Adipocyte (in vitro differentiated cells): ENCODE data around the gene RNF213.

Experiments
- DNase-seq: peaks from one replicate; pipeline ENCODE4 v3.0.0-alpha.2; 2015; ENCODE audit warnings: low read depth
- H3K27me3 ChIP-seq: replicated peaks from 2 replicates; pipeline ENCODE4 v1.7.0; 2013; ENCODE audit warnings: mild to moderate bottlenecking, low read length, moderate library complexity; ENCODE audit not compliant: control insufficient read depth, insufficient read depth
- H3K36me3 ChIP-seq: 2 replicates; pipeline ENCODE4 v1.7.0; 2013; ENCODE audit warnings: low read length, mild to moderate bottlenecking, moderate library complexity; ENCODE audit not compliant: control insufficient read depth, insufficient read depth, severe bottlenecking
- H3K4me1 ChIP-seq: 2 replicates; pipeline ENCODE4 v1.7.0; 2013; ENCODE audit warnings: mild to moderate bottlenecking, low read length, moderate library complexity; ENCODE audit not compliant: control insufficient read depth, insufficient read depth
- H3K4me3 ChIP-seq: 2 replicates; pipeline ENCODE4 v1.7.0; 2013; ENCODE audit warnings: mild to moderate bottlenecking, low read length, moderate library complexity
- H3K9ac ChIP-seq: 2 replicates; pipeline ENCODE4 v1.7.0; 2013; ENCODE audit warnings: mild to moderate bottlenecking, low read length, moderate library complexity
- H3K9me3 ChIP-seq: 2 replicates; pipeline ENCODE4 v1.7.0; 2013; ENCODE audit warnings: mild to moderate bottlenecking, low read length, moderate library complexity; ENCODE audit not compliant: control insufficient read depth

Gene RNF213

DNA sequence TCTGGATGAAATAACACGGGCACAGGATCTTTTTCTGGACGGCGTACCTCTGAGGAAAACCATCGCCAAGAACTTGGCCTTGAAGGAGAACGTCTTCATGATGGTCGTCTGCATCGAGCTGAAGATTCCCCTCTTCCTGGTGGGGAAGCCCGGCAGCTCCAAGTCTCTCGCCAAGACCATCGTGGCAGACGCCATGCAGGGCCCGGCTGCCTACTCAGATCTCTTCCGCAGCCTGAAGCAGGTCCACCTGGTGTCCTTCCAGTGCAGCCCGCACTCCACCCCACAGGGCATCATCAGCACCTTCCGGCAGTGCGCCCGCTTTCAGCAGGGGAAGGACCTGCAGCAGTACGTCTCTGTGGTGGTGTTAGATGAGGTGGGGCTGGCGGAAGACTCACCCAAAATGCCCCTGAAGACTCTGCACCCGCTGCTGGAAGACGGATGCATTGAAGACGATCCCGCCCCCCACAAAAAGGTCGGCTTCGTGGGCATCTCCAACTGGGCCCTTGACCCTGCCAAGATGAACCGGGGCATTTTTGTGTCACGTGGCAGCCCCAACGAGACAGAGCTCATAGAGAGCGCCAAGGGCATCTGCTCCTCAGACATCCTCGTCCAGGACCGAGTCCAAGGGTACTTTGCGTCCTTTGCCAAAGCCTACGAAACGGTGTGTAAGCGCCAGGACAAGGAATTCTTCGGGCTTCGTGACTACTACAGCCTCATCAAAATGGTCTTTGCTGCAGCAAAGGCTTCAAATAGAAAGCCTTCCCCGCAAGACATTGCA, 86.0 kb downstream of the RNF213 start:
- H3K27me3 ChIP-seq = no peaks in the 10 kb centered on the region
- no peak for DNase-seq
- peaks cover 95% of the 10 kb centered on the region for H3K36me3 ChIP-seq
- no peak overlapping the region for H3K4me3 ChIP-seq
- H3K9ac ChIP-seq = no peak overlapping the region
- H3K4me1 ChIP-seq = no peaks in the 10 kb centered on the region
- H3K9me3 ChIP-seq = no peaks in the 10 kb centered on the region

DNA sequence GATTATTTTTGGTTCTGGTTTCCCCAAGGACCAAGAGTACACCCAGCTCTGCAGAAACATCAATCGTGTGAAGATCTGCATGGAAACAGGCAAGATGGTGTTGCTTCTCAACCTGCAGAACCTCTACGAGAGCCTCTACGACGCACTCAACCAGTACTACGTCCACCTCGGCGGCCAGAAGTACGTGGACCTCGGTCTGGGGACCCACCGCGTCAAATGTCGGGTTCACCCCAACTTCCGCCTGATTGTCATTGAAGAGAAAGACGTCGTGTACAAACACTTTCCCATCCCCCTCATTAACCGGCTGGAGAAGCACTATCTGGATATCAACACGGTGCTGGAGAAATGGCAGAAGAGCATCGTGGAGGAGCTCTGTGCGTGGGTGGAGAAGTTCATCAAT, 86.9 kb downstream of the RNF213 start:
- Histone ChIP-seq H3K36me3 (peaks cover 98% of the 10 kb centered on the region), H3K4me1 (no peaks in the 10 kb centered on the region), H3K9ac (no peak overlapping the region), H3K4me3 (no peak overlapping the region), H3K27me3 (no peaks in the 10 kb centered on the region), H3K9me3 (no peaks in the 10 kb centered on the region)
- no peak for DNase-seq

DNA sequence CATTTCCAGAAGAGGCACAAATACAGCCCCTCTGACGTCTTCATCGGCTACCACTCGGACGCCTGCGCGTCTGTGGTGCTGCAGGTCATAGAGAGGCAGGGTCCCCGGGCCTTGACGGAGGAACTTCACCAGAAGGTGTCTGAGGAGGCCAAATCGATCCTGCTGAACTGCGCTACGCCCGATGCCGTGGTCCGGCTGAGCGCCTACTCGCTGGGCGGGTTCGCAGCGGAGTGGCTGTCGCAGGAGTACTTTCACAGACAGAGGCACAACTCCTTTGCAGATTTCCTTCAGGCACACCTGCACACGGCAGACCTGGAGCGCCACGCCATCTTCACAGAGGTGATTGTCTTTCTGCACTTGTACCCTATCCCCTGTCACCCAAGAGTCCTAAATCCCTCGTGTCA, 87.3 kb downstream of the RNF213 start:
- Histone ChIP-seq H3K9me3 (no peaks in the 10 kb centered on the region), H3K4me3 (no peak overlapping the region), H3K27me3 (no peaks in the 10 kb centered on the region), H3K36me3 (peaks cover 99% of the 10 kb centered on the region), H3K9ac (no peak overlapping the region), H3K4me1 (no peaks in the 10 kb centered on the region)
- DNase-seq = no peak

DNA sequence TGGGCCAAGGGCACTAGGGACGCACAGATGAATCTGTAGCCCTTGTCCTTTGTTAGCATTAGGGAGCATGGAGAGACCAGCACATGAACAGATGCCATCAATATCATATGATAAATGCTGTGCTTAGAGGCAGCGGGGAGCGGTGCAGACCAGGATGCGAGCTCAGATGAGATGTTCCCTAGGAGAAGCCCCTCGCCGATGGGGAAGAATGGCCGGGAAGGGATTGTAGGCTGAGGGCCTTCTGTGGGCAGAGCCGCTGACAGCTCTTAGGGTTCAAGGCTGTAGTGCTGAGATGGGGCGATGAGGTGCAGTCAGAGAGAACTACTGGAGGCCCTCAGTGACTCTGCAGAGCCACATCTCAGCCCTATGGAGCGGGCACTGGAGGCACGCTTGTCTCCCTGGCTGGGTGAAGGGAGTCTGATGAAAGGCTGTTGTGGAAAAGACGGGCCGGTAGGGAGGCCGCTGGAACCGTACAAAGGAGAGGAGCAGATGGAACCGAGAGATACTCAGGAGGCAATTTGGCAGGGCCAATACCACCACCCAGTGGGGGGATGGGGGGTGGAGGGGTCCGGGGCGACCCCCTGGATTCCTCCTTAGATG, 88.0 kb downstream of the RNF213 start:
- peaks cover 99% of the 10 kb centered on the region for H3K36me3 ChIP-seq

DNA sequence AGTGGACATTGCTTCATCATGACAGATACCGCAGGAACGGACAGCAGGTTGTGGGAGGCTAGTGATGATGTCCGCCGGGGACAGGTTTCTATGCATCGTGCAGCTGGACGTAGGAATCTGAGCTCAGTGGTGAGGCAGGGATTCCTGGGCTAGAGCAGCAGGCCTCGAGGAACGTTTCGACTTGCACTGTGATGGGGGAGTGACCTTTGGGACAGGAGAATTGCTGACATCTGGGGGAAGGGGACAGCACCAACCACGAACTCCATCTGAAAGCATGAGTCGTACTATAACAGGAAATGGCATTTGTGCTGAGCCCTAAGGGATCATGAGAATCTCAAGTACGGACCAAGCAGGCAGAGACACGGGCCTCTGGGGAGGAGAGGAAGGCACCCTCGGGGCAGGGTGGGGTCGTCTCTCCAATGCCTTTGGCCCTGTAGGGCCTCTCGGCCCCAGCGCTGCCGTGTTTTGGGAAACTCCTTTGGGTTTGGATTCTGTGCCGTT, 88.5 kb downstream of the RNF213 start:
- no peaks in the 10 kb centered on the region for H3K27me3 ChIP-seq
- no peak for DNase-seq
- H3K9me3 ChIP-seq = no peaks in the 10 kb centered on the region
- H3K9ac ChIP-seq = no peak overlapping the region
- H3K36me3 ChIP-seq = peaks cover 99% of the 10 kb centered on the region
- no peak overlapping the region for H3K4me3 ChIP-seq
- H3K4me1 ChIP-seq = no peaks in the 10 kb centered on the region

More for the DNA sequence above, 88.0 kb downstream of the RNF213 start:
- Histone ChIP-seq H3K27me3 (no peaks in the 10 kb centered on the region), H3K4me1 (no peaks in the 10 kb centered on the region), H3K9me3 (no peaks in the 10 kb centered on the region), H3K9ac (no peak overlapping the region), H3K4me3 (no peak overlapping the region)
- DNase-seq = no peak

DNA sequence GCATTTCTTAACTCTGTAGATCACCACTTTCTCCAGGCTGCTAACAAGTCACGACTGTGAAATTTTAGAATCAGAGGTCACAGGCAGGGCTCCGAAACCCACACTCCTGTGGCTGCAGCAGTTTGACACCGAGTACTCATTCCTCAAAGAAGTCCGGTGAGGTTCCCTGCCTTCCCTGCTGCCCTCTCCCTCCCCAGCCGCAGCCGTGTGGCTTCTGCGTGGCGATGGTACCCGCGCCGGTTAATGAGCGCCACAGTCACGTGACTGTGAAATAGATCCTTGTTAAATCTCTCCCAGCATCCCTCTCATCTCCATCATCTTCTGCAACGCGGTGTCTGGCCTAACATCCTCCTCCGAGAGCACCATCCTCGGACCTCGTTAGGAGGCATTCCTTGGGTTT, 89.1 kb downstream of the RNF213 start:
- Histone ChIP-seq H3K4me1 (no peaks in the 10 kb centered on the region), H3K9me3 (no peaks in the 10 kb centered on the region), H3K36me3 (peaks cover 99% of the 10 kb centered on the region), H3K4me3 (no peak overlapping the region), H3K27me3 (no peaks in the 10 kb centered on the region), H3K9ac (no peak overlapping the region)
- DNase-seq = no peak

DNA sequence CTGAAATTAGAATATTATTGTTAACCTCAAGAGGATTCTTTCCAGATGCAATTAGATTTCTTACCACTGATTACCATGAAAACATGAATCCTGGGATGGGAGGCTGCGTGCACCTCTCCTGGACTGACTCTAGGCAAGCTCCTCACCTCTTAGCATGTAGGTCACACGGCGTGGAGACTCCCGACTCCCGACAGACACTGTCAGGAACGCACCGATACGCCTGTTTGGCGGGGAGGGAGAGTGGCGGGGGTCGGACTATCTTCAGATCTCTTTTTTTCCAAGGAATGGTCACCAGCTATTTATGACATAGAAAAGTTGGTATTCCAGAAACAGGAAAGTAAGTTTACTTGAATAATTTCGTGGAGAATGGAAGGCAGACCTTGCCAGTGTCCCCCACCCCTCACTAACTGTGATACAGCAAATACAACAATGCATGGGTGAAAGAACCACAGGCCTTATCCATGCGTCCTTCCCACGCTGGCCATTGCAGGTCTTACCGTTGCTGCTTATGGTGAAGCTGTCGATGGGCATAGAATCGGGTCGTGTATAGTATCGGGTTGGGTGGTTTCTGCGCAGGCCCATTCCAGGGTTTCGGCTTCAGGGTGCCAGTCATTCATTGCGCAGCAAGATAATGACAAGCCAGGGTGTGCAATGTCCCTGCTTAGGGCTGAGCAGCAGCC, 91.7 kb downstream of the RNF213 start:
- H3K9me3 ChIP-seq = no peaks in the 10 kb centered on the region
- no peak overlapping the region for H3K9ac ChIP-seq
- H3K4me3 ChIP-seq = no peak overlapping the region
- no peaks in the 10 kb centered on the region for H3K27me3 ChIP-seq
- H3K36me3 ChIP-seq = peaks cover 88% of the 10 kb centered on the region
- no peaks in the 10 kb centered on the region for H3K4me1 ChIP-seq
- no peak for DNase-seq

DNA sequence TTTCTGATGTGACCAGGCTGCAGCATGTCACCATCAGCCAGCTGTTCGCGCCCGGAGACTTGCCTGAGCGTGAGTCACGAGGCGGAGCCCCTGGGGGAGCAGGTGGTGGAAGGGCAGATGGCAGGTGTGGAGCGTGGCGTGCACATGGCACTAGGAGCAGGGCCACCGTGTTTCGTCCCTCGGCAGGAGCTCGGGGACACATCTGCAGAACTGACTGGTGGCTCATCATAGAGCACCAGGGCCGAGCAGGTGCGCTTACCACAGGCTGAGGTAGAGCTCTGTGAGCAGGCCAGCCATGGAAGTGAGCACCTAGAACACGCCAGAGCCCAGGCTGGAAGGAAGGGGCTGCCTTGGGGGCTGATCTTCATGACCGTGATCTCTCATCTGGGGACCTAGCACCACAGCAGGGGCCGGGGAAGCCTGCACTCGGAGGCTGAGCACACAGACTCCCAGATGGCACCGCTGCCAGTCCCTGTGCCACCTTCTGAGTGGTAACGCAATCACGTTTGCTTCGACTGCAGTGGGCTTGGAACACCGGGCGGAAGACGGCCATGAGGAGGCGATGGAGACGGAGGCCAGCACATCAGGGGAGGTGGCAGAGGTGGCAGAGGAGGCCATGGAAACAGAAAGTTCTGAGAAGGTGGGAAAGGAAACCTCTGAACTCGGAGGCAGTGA, 92.5 kb downstream of the RNF213 start:
- Histone ChIP-seq H3K4me3 (no peak overlapping the region), H3K9ac (no peak overlapping the region), H3K9me3 (no peaks in the 10 kb centered on the region), H3K27me3 (no peaks in the 10 kb centered on the region), H3K4me1 (no peaks in the 10 kb centered on the region), H3K36me3 (peaks cover 88% of the 10 kb centered on the region)
- DNase-seq = no peak

DNA sequence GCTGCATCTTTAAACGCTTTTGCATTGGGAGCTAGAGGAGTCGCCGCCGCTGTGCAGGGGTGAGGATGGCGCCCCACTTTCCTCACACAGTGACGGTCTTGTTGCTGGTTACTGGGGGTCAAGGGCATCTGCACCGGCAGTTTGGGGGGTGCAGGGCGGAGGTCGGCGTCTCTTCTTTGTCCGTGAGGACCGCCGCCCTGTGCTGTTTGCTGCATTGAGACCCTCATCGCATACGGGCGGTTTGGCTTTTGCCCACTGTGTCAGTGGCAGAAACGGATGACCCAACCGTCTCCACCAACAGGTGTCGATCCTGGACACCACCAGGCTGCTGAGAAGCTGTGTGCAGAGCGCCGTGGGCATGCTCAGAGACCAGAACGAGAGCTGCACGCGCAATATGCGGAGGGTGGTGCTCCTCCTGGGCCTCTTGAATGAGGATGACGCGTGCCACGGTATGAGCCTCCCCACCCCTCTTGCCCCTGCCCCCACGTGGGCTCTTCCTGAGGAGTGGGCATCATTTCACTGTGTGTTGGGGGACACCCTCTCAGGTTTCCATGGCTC, 93.1 kb downstream of the RNF213 start:
- DNase-seq = no peak
- Histone ChIP-seq H3K27me3 (no peaks in the 10 kb centered on the region), H3K36me3 (peaks cover 86% of the 10 kb centered on the region), H3K4me3 (no peak overlapping the region), H3K4me1 (no peaks in the 10 kb centered on the region), H3K9me3 (no peaks in the 10 kb centered on the region), H3K9ac (no peak overlapping the region)

DNA sequence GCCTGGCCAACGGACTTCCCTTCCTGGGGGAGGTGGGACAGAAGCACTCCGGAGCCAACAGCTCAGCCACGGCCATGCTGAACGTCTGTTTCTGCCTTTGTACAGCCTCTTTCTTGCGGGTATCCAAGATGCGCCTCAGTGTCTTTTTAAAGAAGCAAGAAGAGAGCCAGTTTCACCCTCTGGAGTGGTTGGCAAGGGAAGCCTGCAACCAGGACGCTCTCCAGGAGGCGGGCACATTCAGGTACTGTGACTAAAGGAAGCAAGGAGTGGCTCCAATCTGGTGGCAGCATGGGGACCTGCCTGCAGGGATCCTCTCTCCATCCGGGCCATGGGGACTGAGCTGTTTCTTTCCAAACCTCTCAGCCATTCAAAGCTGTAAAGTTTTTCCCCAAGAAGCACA, 93.7 kb downstream of the RNF213 start:
- Histone ChIP-seq H3K4me1 (no peaks in the 10 kb centered on the region), H3K36me3 (peaks cover 87% of the 10 kb centered on the region), H3K9me3 (no peaks in the 10 kb centered on the region), H3K4me3 (no peak overlapping the region), H3K27me3 (no peaks in the 10 kb centered on the region), H3K9ac (no peak overlapping the region)
- DNase-seq = no peak
